Measurements from ENCODE around the gene ARHGAP26.

ARHGAP26 gene

GRCh38 chr5:143135832-143136551 is 365.8 kb downstream of the ARHGAP26 start:
- DNase-seq (ENCODE audit: low read depth in 2 of 2): no peak

GRCh38 chr5:143138839-143139238 is 368.7 kb downstream of the ARHGAP26 start:
- DNase-seq (ENCODE audit: low read depth in 2 of 2): no peak

- no peak for DNase-seq (ENCODE audit: low read depth in 2 of 2)
Measured at GRCh38 chr5:143139585-143139984, 369.4 kb downstream of the ARHGAP26 start.

GRCh38 chr5:143140492-143141203 is 370.5 kb downstream of the ARHGAP26 start:
- DNase-seq (ENCODE audit: low read depth in 2 of 2): no peak

GRCh38 chr5:143141652-143142051 is 371.5 kb downstream of the ARHGAP26 start:
- no peak for DNase-seq (ENCODE audit: low read depth in 2 of 2)

GRCh38 chr5:143142596-143143435 is 372.6 kb downstream of the ARHGAP26 start:
- no peak for DNase-seq (ENCODE audit: low read depth in 2 of 2)

- DNase-seq (ENCODE audit: low read depth in 2 of 2): no peak
Measured at GRCh38 chr5:143143973-143144372, 373.8 kb downstream of the ARHGAP26 start.

GRCh38 chr5:143145243-143146160 is 375.3 kb downstream of the ARHGAP26 start:
- no peak for DNase-seq (ENCODE audit: low read depth in 2 of 2)

GRCh38 chr5:143146161-143146560 is 376.0 kb downstream of the ARHGAP26 start:
- no peak for DNase-seq (ENCODE audit: low read depth in 2 of 2)

GRCh38 chr5:143147383-143147782 is 377.2 kb downstream of the ARHGAP26 start:
- no peak for DNase-seq (ENCODE audit: low read depth in 2 of 2)

- no peak for DNase-seq (ENCODE audit: low read depth in 2 of 2)
Measured at GRCh38 chr5:143147902-143148301, 377.7 kb downstream of the ARHGAP26 start.

- DNase-seq (ENCODE audit: low read depth in 2 of 2): no peak
Measured at GRCh38 chr5:143148771-143149170, 378.6 kb downstream of the ARHGAP26 start.

- no peak for DNase-seq (ENCODE audit: low read depth in 2 of 2)
Measured at GRCh38 chr5:143149759-143150158, 379.6 kb downstream of the ARHGAP26 start.

GRCh38 chr5:143151056-143151700 is 381.0 kb downstream of the ARHGAP26 start:
- DNase-seq (ENCODE audit: low read depth in 2 of 2): no peak

GRCh38 chr5:143152445-143152844 is 382.3 kb downstream of the ARHGAP26 start:
- DNase-seq (ENCODE audit: low read depth in 2 of 2): no peak

- no peak for DNase-seq (ENCODE audit: low read depth in 2 of 2)
Measured at GRCh38 chr5:143153332-143154119, 383.3 kb downstream of the ARHGAP26 start.

- DNase-seq (ENCODE audit: low read depth in 2 of 2): no peak
Measured at GRCh38 chr5:143154510-143155370, 384.6 kb downstream of the ARHGAP26 start.

GRCh38 chr5:143155455-143155854 is 385.3 kb downstream of the ARHGAP26 start:
- DNase-seq (ENCODE audit: low read depth in 2 of 2): no peak

- no peak for DNase-seq (ENCODE audit: low read depth in 2 of 2)
Measured at GRCh38 chr5:143156086-143156485, 385.9 kb downstream of the ARHGAP26 start.
